ENCODE results near the gene HSPG2. TPM values are rescaled to one million over a fixed set of nuclear protein-coding genes. Genes with fewer than 3 reads are reported as not detected.
A peak's percentile ranks its signal among the peaks of the same experiment; 100 is the strongest.
"Not testable (repeated sequence)": the region's sequence is repeated elsewhere in the genome, so short reads cannot be mapped to it uniquely, and the experiment has no call there.

HSPG2 gene
- total and polyA plus RNA-seq, 12 donors = 38.7 to 558 (median 273) TPM

GRCh38 chr1:21980515-21981220 lies 43.6 kb upstream of the HSPG2 start:
- intact Hi-C loops (cut with DNase I); H3K36me3 ChIP-seq (replicated peaks in 1 of 2); H3K4me3 ChIP-seq; H3K27me3 ChIP-seq; H3K9me3 ChIP-seq (replicated peaks in 1 of 3); H3K4me1 ChIP-seq (replicated peaks in 1 of 2); H3K27ac ChIP-seq: not testable (repeated sequence)
- peak in 1 of 6 experiments; percentile 12 for TF ChIP-seq CTCF (IDR thresholded peaks at IDR 0.05)
- DNase-seq = peak in 2 of 7 donors; percentile 32 to 69
- 69 to 78% (median 75%) methylated on average over 5 to 18 of the region's 21 CpGs; no CpG with 5 or more reads in 1 of the 4 donors for WGBS, 4 donors

GRCh38 chr1:21978209-21978608 lies 41.1 kb upstream of the HSPG2 start:
- WGBS, 4 donors = 89 to 96% (median 92%) methylated on average over 9 to 11 of the region's 11 CpGs
- H3K27ac ChIP-seq; intact Hi-C loops (cut with DNase I); H3K27me3 ChIP-seq; H3K4me1 ChIP-seq (replicated peaks in 1 of 2); H3K9me3 ChIP-seq (replicated peaks in 1 of 3); DNase-seq; H3K36me3 ChIP-seq (replicated peaks in 1 of 2); H3K4me3 ChIP-seq: not testable (repeated sequence)

GRCh38 chr1:21976703-21977239 lies 39.7 kb upstream of the HSPG2 start, which contains the start of gene CELA3B:
TSS of gene CELA3B (plus strand) at chr1:21977022. CDS start at chr1:21977040, 18 bp downstream.
- WGBS, 4 donors = 84 to 87% (median 86%) methylated on average over 6 to 9 of the region's 9 CpGs
- H3K9me3 ChIP-seq (replicated peaks in 1 of 3); DNase-seq: not testable (repeated sequence)

GRCh38 chr1:21975296-21975695 lies 38.2 kb upstream of the HSPG2 start:
- H3K27me3 ChIP-seq; H3K27ac ChIP-seq; H3K9me3 ChIP-seq (replicated peaks in 1 of 3); H3K36me3 ChIP-seq (replicated peaks in 1 of 2); DNase-seq; H3K4me1 ChIP-seq (replicated peaks in 1 of 2); intact Hi-C loops (cut with DNase I); H3K4me3 ChIP-seq: not testable (repeated sequence)
- WGBS, 4 donors = 92 to 97% (median 95%) methylated on average over 9 of the region's 9 CpGs

More at GRCh38 chr1:21976703-21977239, 39.7 kb upstream of the HSPG2 start, which contains the start of gene CELA3B:
- H3K36me3 ChIP-seq (replicated peaks in 1 of 2); H3K4me1 ChIP-seq (replicated peaks in 1 of 2); H3K27me3 ChIP-seq; H3K27ac ChIP-seq; H3K4me3 ChIP-seq; intact Hi-C loops (cut with DNase I): not testable (repeated sequence)

- H3K36me3 ChIP-seq (replicated peaks in 1 of 2); H3K27me3 ChIP-seq; H3K4me1 ChIP-seq (replicated peaks in 1 of 2); intact Hi-C loops (cut with DNase I); H3K4me3 ChIP-seq; H3K27ac ChIP-seq; H3K9me3 ChIP-seq (replicated peaks in 1 of 3): not testable (repeated sequence)
- 47 to 57% (median 57%) methylated on average over 5 to 6 of the region's 6 CpGs for WGBS, 4 donors
- DNase-seq = peak in 2 of 7 donors; percentile 25 to 42
Observed at GRCh38 chr1:21974699-21975098, 37.6 kb upstream of the HSPG2 start.

- DNase-seq; H3K27ac ChIP-seq; H3K27me3 ChIP-seq; H3K4me3 ChIP-seq; H3K36me3 ChIP-seq (replicated peaks in 1 of 2); intact Hi-C loops (cut with DNase I); H3K9me3 ChIP-seq (replicated peaks in 1 of 3); H3K4me1 ChIP-seq (replicated peaks in 1 of 2): not testable (repeated sequence)
- 43 to 73% (median 65%) methylated on average over 6 to 8 of the region's 8 CpGs for WGBS, 4 donors
Observed at GRCh38 chr1:21973948-21974347, 36.8 kb upstream of the HSPG2 start.

- 59 to 68% (median 63%) methylated on average over 2 of the region's 2 CpGs for WGBS, 4 donors
- H3K27me3 ChIP-seq; DNase-seq; H3K4me3 ChIP-seq; H3K36me3 ChIP-seq (replicated peaks in 1 of 2); H3K9me3 ChIP-seq (replicated peaks in 1 of 3); H3K27ac ChIP-seq; intact Hi-C loops (cut with DNase I); H3K4me1 ChIP-seq (replicated peaks in 1 of 2): not testable (repeated sequence)
Observed at GRCh38 chr1:21972973-21973441, 35.9 kb upstream of the HSPG2 start.

GRCh38 chr1:21970523-21970922 lies 33.4 kb upstream of the HSPG2 start:
- H3K9me3 ChIP-seq (replicated peaks in 1 of 3); H3K4me3 ChIP-seq; H3K36me3 ChIP-seq (replicated peaks in 1 of 2); intact Hi-C loops (cut with DNase I); H3K4me1 ChIP-seq (replicated peaks in 1 of 2); H3K27me3 ChIP-seq: not testable (repeated sequence)
- WGBS, 4 donors = 21 to 26% (median 23%) methylated on average over 4 of the region's 4 CpGs
- H3K27ac ChIP-seq = peak overlapping the region in 2 of 5 donors; percentile 19 to 22
- DNase-seq = peak in 4 of 7 donors; percentile 40 to 79 (median 59)

GRCh38 chr1:21969066-21969465 lies 32.0 kb upstream of the HSPG2 start:
- H3K27ac ChIP-seq; H3K4me1 ChIP-seq (replicated peaks in 1 of 2); H3K36me3 ChIP-seq (replicated peaks in 1 of 2); H3K4me3 ChIP-seq; H3K9me3 ChIP-seq (replicated peaks in 1 of 3); DNase-seq; H3K27me3 ChIP-seq: not testable (repeated sequence)
- 78 to 98% (median 81%) methylated on average over 5 of the region's 5 CpGs for WGBS, 4 donors
- intact Hi-C loops (cut with DNase I) = loop anchor here in 1 of 2 donors (10.0 kb wide), 1 partner anchor 104 kb away; no protein-coding TSS in a partner anchor

GRCh38 chr1:21967216-21967615 lies 30.1 kb upstream of the HSPG2 start:
- not testable (repeated sequence) for H3K36me3 ChIP-seq (replicated peaks in 1 of 2); DNase-seq; H3K27me3 ChIP-seq; H3K4me1 ChIP-seq (replicated peaks in 1 of 2); H3K27ac ChIP-seq; H3K4me3 ChIP-seq; H3K9me3 ChIP-seq (replicated peaks in 1 of 3)
- intact Hi-C loops (cut with DNase I) = loop anchor here in 1 of 2 donors (10.0 kb wide), 1 partner anchor 102 kb away; no protein-coding TSS in a partner anchor
- WGBS, 4 donors = 83 to 92% (median 88%) methylated on average over 5 to 6 of the region's 6 CpGs
